Measurements from ENCODE around the gene VCL. TPM values are rescaled to one million over a fixed set of nuclear protein-coding genes. Genes with fewer than 3 reads are reported as not detected.

Gene VCL
- total and polyA plus RNA-seq, 9 of the 15 experiments (the other 6 are each of a cell fraction or from before 2014, with no cell fraction given) = 29.8 to 186 (median 76.4) TPM

GRCh38 chr10:73981812-73982211 is 16.1 kb upstream of the VCL start:
- Histone ChIP-seq H3K4me2 (ENCODE audit: insufficient read depth, low read length) (no peak overlapping the region), H3K9me1 (ENCODE audit: control insufficient read depth, insufficient read depth, low read length) (no peaks in the 10 kb centered on the region), H3K79me2 (ENCODE audit: control insufficient read depth, insufficient read depth, low read length) (no peaks in the 10 kb centered on the region), H3K27me3 (ENCODE audit: control insufficient read depth in 2 of 2, insufficient read depth in 2 of 2, low read length in 2 of 2) (no peaks in the 10 kb centered on the region), H4K20me1 (replicated peaks; ENCODE audit: control insufficient read depth, insufficient read depth, low read length) (no peaks in the 10 kb centered on the region), H3K9ac (ENCODE audit: insufficient read depth in 1 of 2, low read depth in 2 of 2, low read length in 2 of 2) (no peak overlapping the region), H3K4me1 (replicated peaks in 1 of 2; ENCODE audit: control insufficient read depth in 2 of 2, insufficient read depth in 2 of 2, low read length in 2 of 2) (peaks cover 0 to 18% of the 10 kb centered on the region in 2 experiments; a peak in 2 of 5 replicates), H2AFZ (ENCODE audit: low read depth, low read length) (peak overlapping the region; percentile 32), H3K27ac (ENCODE audit: extremely low read depth, low read depth, low read length) (no peak overlapping the region), H3K4me3 (no peak overlapping the region), H3K9me3 (replicated peaks; ENCODE audit: control insufficient read depth, insufficient read depth, low read depth, low read length) (no peaks in the 10 kb centered on the region), H3K36me3 (ENCODE audit: control insufficient read depth, insufficient read depth, low read length) (no peaks in the 10 kb centered on the region)
- in situ Hi-C loops (cut with MboI) (no loop called here), intact Hi-C loops (cut with micrococcal nuclease) (no loop called here)
- POLR2A ChIA-PET = interaction anchor here (0.8 to 2.1 kb wide), 4 partner anchors 10 to 152 kb away, joined by 3 to 12 read pairs (median 4); no protein-coding TSS in a partner anchor
- DNase-seq (ENCODE audit: extremely low read depth in 1 of 4, low spot score in 3 of 4) (no peak), FAIRE-seq (no peak), ATAC-seq (no peak)
- CTCF ChIA-PET (ENCODE audit: low intra/inter-chr PET ratio) = interaction anchor here (0.5 kb wide), 1 partner anchor 36 kb away, joined by 3 read pairs; no protein-coding TSS in a partner anchor
- BruUV-seq (replicated peaks) = no TSS peak
- 20% methylated on average over 3 of the region's 3 CpGs for WGBS (ENCODE audit: insufficient coverage, low coverage, missing lambda C conversion rate)
- no peak for TF ChIP-seq ZFP91 (CRISPR knock-in tag; IDR thresholded peaks at IDR 0.05)
- no peak for TF ChIP-seq GTF2E2 (tag; IDR thresholded peaks at IDR 0.05)
- TF ChIP-seq ETS2 (tag; IDR thresholded peaks at IDR 0.05; ENCODE audit: borderline replicate concordance, poor library complexity, severe bottlenecking) = no peak
- TF ChIP-seq HMGXB4 (CRISPR knock-in tag; IDR thresholded peaks at IDR 0.05) = no peak
- no peak for TF ChIP-seq ZNF445 (CRISPR knock-in tag; IDR thresholded peaks at IDR 0.05; ENCODE audit: low read depth)
- TF ChIP-seq AFF1 (IDR thresholded peaks at IDR 0.05; ENCODE audit: low read depth in 1 of 2, partially characterized antibody in 2 of 2) = no peak
- no peak for TF ChIP-seq CHD2 (IDR thresholded peaks at IDR 0.05; ENCODE audit: low read depth, low read length)
- TF ChIP-seq PRPF4 (IDR thresholded peaks at IDR 0.05; ENCODE audit: insufficient read depth, low read depth, low read length, poor library complexity, severe bottlenecking) = no peak
- no peak for TF ChIP-seq TRIM25 (IDR thresholded peaks at IDR 0.05; ENCODE audit: borderline replicate concordance)
- no peak for TF ChIP-seq HDAC1 (IDR thresholded peaks at IDR 0.05)
- no peak for TF ChIP-seq ZNF316 (IDR thresholded peaks at IDR 0.05)
- no peak for TF ChIP-seq MCM5 (IDR thresholded peaks at IDR 0.05; ENCODE audit: low read depth)
- TF ChIP-seq NFATC3 (IDR thresholded peaks at IDR 0.05) = no peak

Measured in K562 (cell line).